PC-9 (cell line): ENCODE data around the gene PTX4. TPM values are rescaled to one million over a fixed set of nuclear protein-coding genes. Genes with fewer than 3 reads are reported as not detected.

ENCODE experiments used
- BruUV-seq: library from RNA; stranded (reverse); fragments of 400-500 nt; replicated peaks from 2 replicates; lab custom pipeline; 2021; lab: Mats Ljungman, UMichigan
- CTCF ChIA-PET: fragments of 300-600 bp; sonication (Branson Sonifier 250); formaldehyde crosslinking; loops from one replicate; lab custom pipeline; 2022; ENCODE audit warnings: antibody characterized with exemption; lab: Charles Lee
- POLR2A ChIA-PET: fragments of 300-600 bp; sonication (Branson Sonifier 250); formaldehyde crosslinking; loops from one replicate; lab custom pipeline; 2022; ENCODE audit warnings: antibody characterized with exemption; ENCODE audit not compliant: unreplicated experiment; lab: Charles Lee
- DNase-seq, 2 experiments: peaks; one replicate each; pipeline versions ENCODE4 v3.0.0 to v3.0.0-alpha.2; 2015 to 2022; ENCODE audit warnings: mixed read lengths in 1 of 2
- H2AFZ ChIP-seq: fragments of 200-600 bp; sonication (generic); 2 replicates; pipeline ENCODE4 v1.8.1; 2017; ENCODE audit warnings: antibody characterized with exemption
- H3F3A ChIP-seq: fragments of 200-600 bp; sonication (generic); 2 replicates; pipeline ENCODE4 v1.8.1; 2017; ENCODE audit warnings: antibody characterized with exemption, mild to moderate bottlenecking, low read depth; ENCODE audit not compliant: insufficient read depth
- H3K27ac ChIP-seq: fragments of 200-600 bp; sonication (generic); 2 replicates; pipeline ENCODE4 v1.6.1; 2016; ENCODE audit warnings: mixed run types
- H3K27me3 ChIP-seq: fragments of 200-600 bp; sonication (generic); 2 replicates; pipeline ENCODE4 v1.6.1; 2016; ENCODE audit warnings: low read depth, mixed run types; ENCODE audit not compliant: insufficient read depth
- H3K36me3 ChIP-seq: fragments of 200-600 bp; sonication (generic); 2 replicates; pipeline ENCODE4 v1.6.1; 2016; ENCODE audit warnings: low read depth, mixed run types
- H3K4me1 ChIP-seq: fragments of 200-600 bp; sonication (generic); replicated peaks from 2 replicates; pipeline ENCODE4 v1.6.1; 2016; ENCODE audit warnings: mixed run types; ENCODE audit not compliant: insufficient read depth
- H3K4me2 ChIP-seq: fragments of 200-600 bp; sonication (generic); 2 replicates; pipeline ENCODE4 v1.6.1; 2017; ENCODE audit warnings: mixed run types
- H3K4me3 ChIP-seq: fragments of 200-600 bp; sonication (generic); 2 replicates; pipeline ENCODE4 v1.6.1; 2016; ENCODE audit warnings: mixed run types
- H3K79me2 ChIP-seq: fragments of 200-600 bp; sonication (generic); 2 replicates; pipeline ENCODE4 v1.6.1; 2017; ENCODE audit warnings: low read depth, mixed run types
- H3K9me2 ChIP-seq: fragments of 200-600 bp; sonication (generic); 2 replicates; pipeline ENCODE4 v1.8.1; 2017; ENCODE audit warnings: mild to moderate bottlenecking; ENCODE audit not compliant: insufficient read depth
- H3K9me3 ChIP-seq: fragments of 200-600 bp; sonication (generic); 2 replicates; pipeline ENCODE4 v1.8.1; 2016; ENCODE audit warnings: low read depth; ENCODE audit not compliant: insufficient read depth
- H4K20me1 ChIP-seq: fragments of 200-600 bp; sonication (generic); 2 replicates; pipeline ENCODE4 v1.8.1; 2017; ENCODE audit not compliant: insufficient read depth
- EZH2 ChIP-seq: fragments of 200-600 bp; sonication (generic); IDR thresholded peaks from 2 replicates; pipeline ENCODE4 v1.8.0; 2017; ENCODE audit warnings: antibody characterized with exemption, low read depth
- intact Hi-C: fragments of 100-400 bp; cut with micrococcal nuclease; formaldehyde crosslinking; loops from one replicate; pipeline ENCODE4 v1.10.0; 2022; ENCODE audit not compliant: unreplicated experiment
- total RNA-seq: library from RNA; stranded (reverse); gene quantifications from 2 replicates; pipeline ENCODE4 v1.2.3, GENCODE V29; 2021
- TF ChIP-seq, protein P1 (sequence below): fragments of 200-600 bp; sonication (generic); conservative IDR thresholded peaks from 2 replicates; pipeline ENCODE4 v1.6.1; 2017; ENCODE audit warnings: mixed run types, antibody characterized with exemption, mild to moderate bottlenecking, moderate library complexity

PTX4 gene
- total RNA-seq, 1 experiment from 2014 or later: 0.39 TPM

DNA sequence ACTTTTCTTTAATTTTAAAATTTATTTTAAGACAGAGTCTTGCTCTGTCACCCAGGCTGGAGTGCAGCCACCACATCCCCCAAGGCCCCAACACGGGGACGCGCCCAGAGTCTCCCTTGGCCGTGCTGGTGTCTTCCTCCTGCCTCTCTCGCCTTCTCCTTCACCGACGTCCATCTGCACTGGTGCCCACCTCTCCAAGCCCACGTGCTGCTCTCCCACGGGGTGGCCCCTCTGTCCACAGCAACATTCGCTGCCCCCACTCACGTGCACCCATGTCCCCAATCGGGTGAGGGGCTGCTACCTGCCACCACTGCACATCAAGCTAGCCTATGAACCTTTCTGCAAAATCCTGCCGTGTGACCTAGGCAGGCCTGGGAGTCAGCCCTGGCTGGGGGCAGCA, 47.9 kb upstream of the PTX4 start:
- ChIA-PET POLR2A (no interaction called here), CTCF (no interaction called here)
- no peaks in the 10 kb centered on the region for H3K27me3 ChIP-seq
- H3K9me3 ChIP-seq: no peaks in the 10 kb centered on the region
- H2AFZ ChIP-seq: no peak overlapping the region
- no peak overlapping the region for H3K27ac ChIP-seq
- DNase-seq: no peak
- no peaks in the 10 kb centered on the region for H3F3A ChIP-seq
- no peak overlapping the region for H3K4me2 ChIP-seq
- H4K20me1 ChIP-seq: no peaks in the 10 kb centered on the region
- intact Hi-C loops: no loop called here
- H3K4me1 ChIP-seq: no peaks in the 10 kb centered on the region
- H3K4me3 ChIP-seq: no peak overlapping the region
- no peaks in the 10 kb centered on the region for H3K9me2 ChIP-seq
- no TSS peak for BruUV-seq
- TF ChIP-seq EZH2: no peak
- TF ChIP-seq, protein P1, sequence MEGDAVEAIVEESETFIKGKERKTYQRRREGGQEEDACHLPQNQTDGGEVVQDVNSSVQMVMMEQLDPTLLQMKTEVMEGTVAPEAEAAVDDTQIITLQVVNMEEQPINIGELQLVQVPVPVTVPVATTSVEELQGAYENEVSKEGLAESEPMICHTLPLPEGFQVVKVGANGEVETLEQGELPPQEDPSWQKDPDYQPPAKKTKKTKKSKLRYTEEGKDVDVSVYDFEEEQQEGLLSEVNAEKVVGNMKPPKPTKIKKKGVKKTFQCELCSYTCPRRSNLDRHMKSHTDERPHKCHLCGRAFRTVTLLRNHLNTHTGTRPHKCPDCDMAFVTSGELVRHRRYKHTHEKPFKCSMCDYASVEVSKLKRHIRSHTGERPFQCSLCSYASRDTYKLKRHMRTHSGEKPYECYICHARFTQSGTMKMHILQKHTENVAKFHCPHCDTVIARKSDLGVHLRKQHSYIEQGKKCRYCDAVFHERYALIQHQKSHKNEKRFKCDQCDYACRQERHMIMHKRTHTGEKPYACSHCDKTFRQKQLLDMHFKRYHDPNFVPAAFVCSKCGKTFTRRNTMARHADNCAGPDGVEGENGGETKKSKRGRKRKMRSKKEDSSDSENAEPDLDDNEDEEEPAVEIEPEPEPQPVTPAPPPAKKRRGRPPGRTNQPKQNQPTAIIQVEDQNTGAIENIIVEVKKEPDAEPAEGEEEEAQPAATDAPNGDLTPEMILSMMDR: no peak
- no peaks in the 10 kb centered on the region for H3K79me2 ChIP-seq
- no peaks in the 10 kb centered on the region for H3K36me3 ChIP-seq

DNA sequence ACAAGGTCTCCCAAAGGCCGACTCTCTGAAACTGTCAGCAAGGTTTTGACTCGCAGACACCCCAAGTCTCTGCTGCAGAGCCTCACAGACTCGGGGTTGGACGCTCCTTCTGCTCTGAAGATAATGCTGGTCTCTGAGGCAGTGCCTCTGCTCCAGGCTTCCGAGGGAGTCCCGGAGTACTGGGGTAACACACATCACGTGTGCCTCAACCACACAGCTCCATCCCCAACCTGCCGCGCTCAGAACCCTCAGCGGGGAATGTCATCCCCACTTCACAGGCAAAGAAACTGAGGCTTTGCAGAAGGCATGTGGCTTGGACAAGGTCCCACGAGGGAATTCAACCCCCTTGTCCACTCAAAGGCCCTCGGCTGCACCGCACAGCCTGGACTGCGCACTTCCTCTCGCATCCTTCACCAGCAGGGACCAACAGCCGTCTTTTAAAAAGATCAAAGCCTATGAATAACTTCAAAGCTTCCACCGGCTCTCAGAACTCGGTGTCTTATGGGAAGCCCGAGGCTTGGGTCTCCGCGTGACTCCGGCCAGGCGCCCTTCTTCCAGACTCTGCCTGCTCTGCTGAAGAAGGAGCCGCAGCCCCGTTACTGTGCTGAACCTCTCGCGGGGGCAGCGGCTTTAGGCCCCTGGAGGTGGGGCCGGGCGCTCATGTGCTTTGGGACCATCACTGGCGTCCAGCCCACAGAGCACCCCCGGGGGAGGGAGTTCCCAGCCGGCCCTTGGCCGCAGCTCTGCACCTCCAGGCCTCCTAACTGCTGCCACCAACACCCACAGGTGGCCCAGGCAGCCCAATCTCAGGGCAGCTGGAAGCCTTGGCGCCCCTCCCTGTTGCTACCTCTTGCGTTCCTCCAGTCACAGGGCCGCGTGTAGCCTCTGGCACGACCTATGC, 46.9 kb upstream of the PTX4 start:
- ChIA-PET POLR2A (no interaction called here), CTCF (no interaction called here)
- intact Hi-C loops: no loop called here
- Histone ChIP-seq H3F3A (no peaks in the 10 kb centered on the region), H4K20me1 (no peaks in the 10 kb centered on the region), H3K4me1 (no peaks in the 10 kb centered on the region), H3K9me2 (no peaks in the 10 kb centered on the region), H3K36me3 (no peaks in the 10 kb centered on the region), H3K27ac (no peak overlapping the region), H3K4me2 (no peak overlapping the region), H3K9me3 (no peaks in the 10 kb centered on the region), H3K79me2 (no peaks in the 10 kb centered on the region), H2AFZ (no peak overlapping the region), H3K27me3 (no peaks in the 10 kb centered on the region), H3K4me3 (no peak overlapping the region)
- no peak for DNase-seq
- BruUV-seq: no TSS peak
- no peak for TF ChIP-seq EZH2
- TF ChIP-seq, protein P1: no peak

DNA sequence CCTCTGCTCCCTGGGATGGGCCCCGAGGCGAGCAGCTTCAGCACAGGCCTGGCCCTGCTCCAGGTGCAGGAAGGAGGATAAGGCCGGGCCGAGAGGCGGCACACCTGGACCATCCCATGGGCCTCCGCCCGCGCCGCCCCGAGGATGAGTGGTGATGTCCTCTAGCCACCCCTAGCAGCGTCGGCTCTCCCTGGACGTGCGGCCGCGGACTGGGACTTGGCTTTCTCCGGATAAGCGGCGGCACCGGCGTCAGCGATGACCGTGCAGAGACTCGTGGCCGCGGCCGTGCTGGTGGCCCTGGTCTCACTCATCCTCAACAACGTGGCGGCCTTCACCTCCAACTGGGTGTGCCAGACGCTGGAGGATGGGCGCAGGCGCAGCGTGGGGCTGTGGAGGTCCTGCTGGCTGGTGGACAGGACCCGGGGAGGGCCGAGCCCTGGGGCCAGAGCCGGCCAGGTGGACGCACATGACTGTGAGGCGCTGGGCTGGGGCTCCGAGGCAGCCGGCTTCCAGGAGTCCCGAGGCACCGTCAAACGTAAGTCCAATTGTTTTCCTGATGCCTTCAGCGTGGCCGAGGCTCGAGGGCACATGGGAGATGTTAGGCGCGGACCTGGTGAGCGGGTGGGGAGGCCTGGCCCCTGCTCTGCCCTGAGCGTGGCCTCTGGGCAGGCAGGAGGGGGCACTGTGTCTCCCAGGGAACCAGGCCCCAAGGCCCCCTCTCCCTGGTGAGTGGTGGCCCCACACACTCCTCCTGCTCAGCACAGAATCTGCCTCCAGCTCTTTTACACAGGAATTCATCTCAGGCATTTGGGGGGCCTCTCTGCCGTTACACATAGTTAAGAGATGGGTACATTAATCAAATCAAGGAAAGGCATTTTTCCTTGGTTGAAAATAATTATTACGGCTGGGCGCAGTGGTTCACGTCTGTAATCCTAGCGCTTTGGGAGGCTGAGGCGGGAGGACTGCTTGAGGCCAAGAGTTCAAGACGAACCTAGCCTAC, 45.6 kb upstream of the PTX4 start:
- H3K4me1 ChIP-seq: no peaks in the 10 kb centered on the region
- H3K36me3 ChIP-seq: no peaks in the 10 kb centered on the region
- no peaks in the 10 kb centered on the region for H3K9me3 ChIP-seq
- no peak overlapping the region for H2AFZ ChIP-seq
- no TSS peak for BruUV-seq
- H3K27me3 ChIP-seq: no peaks in the 10 kb centered on the region
- POLR2A ChIA-PET: no interaction called here
- H3K4me2 ChIP-seq: no peak overlapping the region
- no peaks in the 10 kb centered on the region for H3K79me2 ChIP-seq
- no peaks in the 10 kb centered on the region for H3F3A ChIP-seq
- H3K4me3 ChIP-seq: no peak overlapping the region
- TF ChIP-seq, protein P1: no peak
- TF ChIP-seq EZH2: no peak
- H4K20me1 ChIP-seq: no peaks in the 10 kb centered on the region
- H3K27ac ChIP-seq: no peak overlapping the region
- no peaks in the 10 kb centered on the region for H3K9me2 ChIP-seq
- CTCF ChIA-PET: no interaction called here
- DNase-seq: no peak
- intact Hi-C loops: no loop called here
